Measurements from ENCODE around the gene AUTS2.

AUTS2 gene

GRCh38 chr7:70492625-70493024, 894.4 kb downstream of the AUTS2 start:
- DNase-seq (ENCODE audit: low read depth in 2 of 2) = no peak

GRCh38 chr7:70494225-70495032, 896.2 kb downstream of the AUTS2 start:
- DNase-seq (ENCODE audit: low read depth in 2 of 2) = no peak

GRCh38 chr7:70495033-70495376, 896.7 kb downstream of the AUTS2 start:
- DNase-seq (ENCODE audit: low read depth in 2 of 2) = no peak

GRCh38 chr7:70497793-70498192, 899.5 kb downstream of the AUTS2 start:
- DNase-seq (ENCODE audit: low read depth in 2 of 2) = no peak

- DNase-seq (ENCODE audit: low read depth in 2 of 2) = no peak
Measured at GRCh38 chr7:70498232-70498992, 900.1 kb downstream of the AUTS2 start.

GRCh38 chr7:70500261-70500660, 902.0 kb downstream of the AUTS2 start:
- DNase-seq (ENCODE audit: low read depth in 2 of 2) = no peak

GRCh38 chr7:70502117-70502863, 904.0 kb downstream of the AUTS2 start:
- no peak for DNase-seq (ENCODE audit: low read depth in 2 of 2)

GRCh38 chr7:70504254-70504653, 906.0 kb downstream of the AUTS2 start:
- DNase-seq (ENCODE audit: low read depth in 2 of 2) = no peak

GRCh38 chr7:70505468-70505867, 907.2 kb downstream of the AUTS2 start:
- no peak for DNase-seq (ENCODE audit: low read depth in 2 of 2)

GRCh38 chr7:70505886-70506285, 907.6 kb downstream of the AUTS2 start:
- no peak for DNase-seq (ENCODE audit: low read depth in 2 of 2)

GRCh38 chr7:70506434-70506833, 908.2 kb downstream of the AUTS2 start:
- DNase-seq (ENCODE audit: low read depth in 2 of 2) = no peak

GRCh38 chr7:70512144-70512543, 913.9 kb downstream of the AUTS2 start:
- DNase-seq (ENCODE audit: low read depth in 2 of 2) = no peak

GRCh38 chr7:70512761-70513160, 914.5 kb downstream of the AUTS2 start:
- DNase-seq (ENCODE audit: low read depth in 2 of 2) = no peak

GRCh38 chr7:70520611-70521010, 922.3 kb downstream of the AUTS2 start:
- DNase-seq (ENCODE audit: low read depth in 2 of 2) = no peak

GRCh38 chr7:70523249-70523988, 925.1 kb downstream of the AUTS2 start:
- DNase-seq (ENCODE audit: low read depth in 2 of 2) = no peak

GRCh38 chr7:70523989-70524351, 925.7 kb downstream of the AUTS2 start:
- DNase-seq (ENCODE audit: low read depth in 2 of 2) = no peak

- no peak for DNase-seq (ENCODE audit: low read depth in 2 of 2)
Measured at GRCh38 chr7:70525991-70526390, 927.7 kb downstream of the AUTS2 start.

GRCh38 chr7:70527520-70528115, 929.3 kb downstream of the AUTS2 start:
- DNase-seq (ENCODE audit: low read depth in 2 of 2) = no peak

- no peak for DNase-seq (ENCODE audit: low read depth in 2 of 2)
Measured at GRCh38 chr7:70529436-70529835, 931.2 kb downstream of the AUTS2 start.

- no peak for DNase-seq (ENCODE audit: low read depth in 2 of 2)
Measured at GRCh38 chr7:70529914-70530585, 931.8 kb downstream of the AUTS2 start.

- DNase-seq (ENCODE audit: low read depth in 2 of 2) = no peak
Measured at GRCh38 chr7:70533614-70534013, 935.3 kb downstream of the AUTS2 start.
